ENCODE data around the gene PARD6G.

The PARD6G gene

DNA sequence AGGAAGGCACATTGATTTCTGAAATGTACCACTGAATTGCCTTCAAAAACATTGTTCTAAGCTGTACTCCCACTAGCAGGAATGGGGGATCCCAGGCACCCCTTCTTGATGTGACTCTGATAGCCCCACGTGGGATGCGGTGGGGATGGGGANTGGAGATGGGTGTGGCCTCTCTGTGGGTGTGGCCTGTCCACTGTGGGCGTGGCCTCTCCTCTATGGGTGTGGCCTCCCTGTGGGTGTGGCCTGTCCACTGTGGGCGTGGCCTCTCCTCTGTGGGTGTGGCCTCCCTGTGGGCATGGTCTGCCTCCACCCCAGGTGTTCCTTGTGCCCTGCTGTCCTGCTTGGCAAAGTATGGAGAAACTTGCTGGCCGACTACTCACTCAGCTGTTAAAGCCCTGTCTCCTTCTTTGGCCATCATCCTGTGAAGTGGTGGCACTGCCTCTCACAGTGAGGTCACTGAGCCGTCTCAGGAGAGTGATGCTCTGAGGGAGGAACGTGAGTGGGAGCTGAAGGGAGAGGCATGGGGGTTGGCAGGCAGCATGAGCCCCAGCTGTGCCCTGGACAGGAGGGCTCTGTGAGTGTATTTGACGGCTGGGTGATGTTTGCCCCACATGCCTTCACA lies 6.7 kb upstream of the PARD6G start:
- Histone ChIP-seq H3K9me2 (ENCODE audit: low read depth, low read length) (no peaks in the 10 kb centered on the region), H3K79me2 (ENCODE audit: insufficient read depth, low read length) (no peaks in the 10 kb centered on the region), H4K20me1 (ENCODE audit: insufficient read depth, low read length) (no peaks in the 10 kb centered on the region), H3K36me3 (ENCODE audit: insufficient read depth, low read length) (no peaks in the 10 kb centered on the region), H3F3A (ENCODE audit: insufficient read depth, low read length) (no peaks in the 10 kb centered on the region), H3K9me3 (ENCODE audit: low read length) (no peaks in the 10 kb centered on the region), H3K4me2 (ENCODE audit: low read length) (no peak overlapping the region), H3K27ac (ENCODE audit: low read depth, low read length, poor library complexity, severe bottlenecking) (no peak overlapping the region), H3K4me1 (ENCODE audit: insufficient read depth, low read length, severe bottlenecking) (no peaks in the 10 kb centered on the region), H3K9ac (ENCODE audit: low read length) (no peak overlapping the region), H3K4me3 (ENCODE audit: low read depth, low read length, poor library complexity, severe bottlenecking) (no peak overlapping the region), H2AFZ (ENCODE audit: low read length) (no peak overlapping the region), H3K27me3 (ENCODE audit: insufficient read depth, low read length) (no peaks in the 10 kb centered on the region)
- TF ChIP-seq, protein P1, sequence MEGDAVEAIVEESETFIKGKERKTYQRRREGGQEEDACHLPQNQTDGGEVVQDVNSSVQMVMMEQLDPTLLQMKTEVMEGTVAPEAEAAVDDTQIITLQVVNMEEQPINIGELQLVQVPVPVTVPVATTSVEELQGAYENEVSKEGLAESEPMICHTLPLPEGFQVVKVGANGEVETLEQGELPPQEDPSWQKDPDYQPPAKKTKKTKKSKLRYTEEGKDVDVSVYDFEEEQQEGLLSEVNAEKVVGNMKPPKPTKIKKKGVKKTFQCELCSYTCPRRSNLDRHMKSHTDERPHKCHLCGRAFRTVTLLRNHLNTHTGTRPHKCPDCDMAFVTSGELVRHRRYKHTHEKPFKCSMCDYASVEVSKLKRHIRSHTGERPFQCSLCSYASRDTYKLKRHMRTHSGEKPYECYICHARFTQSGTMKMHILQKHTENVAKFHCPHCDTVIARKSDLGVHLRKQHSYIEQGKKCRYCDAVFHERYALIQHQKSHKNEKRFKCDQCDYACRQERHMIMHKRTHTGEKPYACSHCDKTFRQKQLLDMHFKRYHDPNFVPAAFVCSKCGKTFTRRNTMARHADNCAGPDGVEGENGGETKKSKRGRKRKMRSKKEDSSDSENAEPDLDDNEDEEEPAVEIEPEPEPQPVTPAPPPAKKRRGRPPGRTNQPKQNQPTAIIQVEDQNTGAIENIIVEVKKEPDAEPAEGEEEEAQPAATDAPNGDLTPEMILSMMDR (IDR thresholded peaks at IDR 0.05; ENCODE audit: low read length), result no peak
- TF ChIP-seq EZH2 (IDR thresholded peaks at IDR 0.05; ENCODE audit: borderline replicate concordance, low read length), result no peak

DNA sequence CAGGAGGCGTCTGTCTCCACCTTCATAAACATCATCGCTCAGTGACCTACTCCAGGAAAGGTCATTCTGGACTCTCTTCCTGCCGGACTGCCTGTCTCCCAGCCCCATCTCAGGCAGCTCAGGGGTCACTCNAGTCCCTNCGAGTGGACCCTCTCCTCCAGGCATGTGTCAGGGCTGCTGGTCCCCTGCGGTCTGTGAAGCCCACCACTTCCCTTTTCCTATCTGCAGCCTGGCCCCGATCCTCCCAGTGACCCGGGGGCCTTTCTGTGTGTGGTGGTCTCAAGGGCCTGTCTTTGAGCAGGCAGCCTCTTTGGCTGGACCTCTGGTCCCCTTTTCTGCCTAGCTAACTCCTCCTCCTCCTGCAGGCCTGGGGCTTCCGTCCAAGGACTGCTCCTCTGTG lies 5.9 kb upstream of the PARD6G start:
- TF ChIP-seq, protein P1 (IDR thresholded peaks at IDR 0.05; ENCODE audit: low read length), result no peak
- no peak for TF ChIP-seq EZH2 (IDR thresholded peaks at IDR 0.05; ENCODE audit: borderline replicate concordance, low read length)
- H3F3A ChIP-seq (ENCODE audit: insufficient read depth, low read length), result no peaks in the 10 kb centered on the region
- H2AFZ ChIP-seq (ENCODE audit: low read length), result no peak overlapping the region
- H3K79me2 ChIP-seq (ENCODE audit: insufficient read depth, low read length), result no peaks in the 10 kb centered on the region
- H3K4me3 ChIP-seq (ENCODE audit: low read depth, low read length, poor library complexity, severe bottlenecking), result no peak overlapping the region
- no peaks in the 10 kb centered on the region for H3K4me1 ChIP-seq (ENCODE audit: insufficient read depth, low read length, severe bottlenecking)
- H3K27me3 ChIP-seq (ENCODE audit: insufficient read depth, low read length), result no peaks in the 10 kb centered on the region
- H3K9me3 ChIP-seq (ENCODE audit: low read length), result no peaks in the 10 kb centered on the region
- no peak overlapping the region for H3K9ac ChIP-seq (ENCODE audit: low read length)
- H3K9me2 ChIP-seq (ENCODE audit: low read depth, low read length), result no peaks in the 10 kb centered on the region
- no peaks in the 10 kb centered on the region for H4K20me1 ChIP-seq (ENCODE audit: insufficient read depth, low read length)
- no peak overlapping the region for H3K4me2 ChIP-seq (ENCODE audit: low read length)
- H3K36me3 ChIP-seq (ENCODE audit: insufficient read depth, low read length), result no peaks in the 10 kb centered on the region
- no peak overlapping the region for H3K27ac ChIP-seq (ENCODE audit: low read depth, low read length, poor library complexity, severe bottlenecking)

DNA sequence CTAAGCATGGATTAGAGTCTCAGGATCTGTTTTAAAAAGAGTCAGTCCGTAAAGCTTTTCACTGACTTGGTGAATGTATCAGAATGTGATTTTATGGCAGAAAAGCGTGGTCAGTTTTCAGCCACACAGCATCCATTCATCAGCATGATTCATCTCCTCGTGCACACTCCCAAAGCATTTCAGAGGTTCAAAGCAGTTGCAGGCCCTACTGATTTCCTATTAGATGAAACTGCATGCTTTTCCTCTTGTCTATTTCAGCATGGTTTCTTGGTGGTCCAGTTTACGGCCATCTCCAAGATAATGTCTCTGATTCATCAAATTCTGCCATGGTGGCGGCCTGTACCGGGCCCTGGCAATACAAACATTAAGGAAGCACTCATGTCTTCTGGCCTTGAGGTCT lies 4.8 kb upstream of the PARD6G start:
- TF ChIP-seq, protein P1 (IDR thresholded peaks at IDR 0.05; ENCODE audit: low read length), result no peak
- no peak for TF ChIP-seq EZH2 (IDR thresholded peaks at IDR 0.05; ENCODE audit: borderline replicate concordance, low read length)
- Histone ChIP-seq H3K4me2 (ENCODE audit: low read length) (no peak overlapping the region), H3K4me3 (ENCODE audit: low read depth, low read length, poor library complexity, severe bottlenecking) (no peak overlapping the region), H3K27ac (ENCODE audit: low read depth, low read length, poor library complexity, severe bottlenecking) (no peak overlapping the region), H3K4me1 (ENCODE audit: insufficient read depth, low read length, severe bottlenecking) (no peaks in the 10 kb centered on the region), H4K20me1 (ENCODE audit: insufficient read depth, low read length) (no peaks in the 10 kb centered on the region), H3K79me2 (ENCODE audit: insufficient read depth, low read length) (no peaks in the 10 kb centered on the region), H3K9me2 (ENCODE audit: low read depth, low read length) (no peaks in the 10 kb centered on the region), H3K36me3 (ENCODE audit: insufficient read depth, low read length) (no peaks in the 10 kb centered on the region), H3K27me3 (ENCODE audit: insufficient read depth, low read length) (no peaks in the 10 kb centered on the region), H2AFZ (ENCODE audit: low read length) (no peak overlapping the region), H3F3A (ENCODE audit: insufficient read depth, low read length) (no peaks in the 10 kb centered on the region), H3K9ac (ENCODE audit: low read length) (no peak overlapping the region), H3K9me3 (ENCODE audit: low read length) (no peaks in the 10 kb centered on the region)

Data from OCI-LY1 (cell line).